Dedifferentiated amniotic fluid mesenchymal stem cell (primary cell): ENCODE results near the gene KSR2.

Source experiments
- DNase-seq: peaks from one replicate; pipeline ENCODE4 v3.0.0-alpha.2; 2016; ENCODE audit errors: extremely low spot score

KSR2 gene

DNA sequence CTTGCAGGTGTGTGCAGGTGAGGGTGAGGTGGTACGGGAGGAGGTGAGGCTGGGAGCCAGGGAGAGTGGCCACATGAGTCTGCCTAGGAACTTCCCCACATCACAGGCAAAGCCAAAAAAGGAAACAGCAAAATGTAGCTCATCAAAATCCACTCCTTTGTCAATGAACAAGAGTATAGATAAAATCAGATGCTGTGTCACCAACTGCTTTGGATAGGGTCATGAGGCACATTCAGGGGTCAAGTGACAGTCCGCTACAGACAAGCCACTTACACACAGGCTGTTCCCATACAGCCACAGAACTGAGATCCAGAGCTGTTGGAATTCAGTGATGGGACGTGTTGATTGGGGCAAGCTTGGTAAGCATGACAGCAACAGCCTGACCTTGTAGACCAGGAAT, 507.1 kb downstream of the KSR2 start:
- no peak for DNase-seq

- no peak for DNase-seq
These were observed 509.6 kb downstream of the KSR2 start for GRCh38 chr12:117459229-117459628.

GRCh38 chr12:117457189-117457588, 511.6 kb downstream of the KSR2 start:
- no peak for DNase-seq

- DNase-seq, result no peak
These were observed 512.7 kb downstream of the KSR2 start for GRCh38 chr12:117456076-117456475.

GRCh38 chr12:117453961-117454360, 514.8 kb downstream of the KSR2 start:
- no peak for DNase-seq

- no peak for DNase-seq
These were observed 516.7 kb downstream of the KSR2 start for GRCh38 chr12:117452112-117452511.

GRCh38 chr12:117450209-117450608, 518.6 kb downstream of the KSR2 start:
- no peak for DNase-seq

- DNase-seq, result no peak
These were observed 521.0 kb downstream of the KSR2 start for GRCh38 chr12:117447665-117448366.

GRCh38 chr12:117444781-117445180, 524.0 kb downstream of the KSR2 start:
- DNase-seq, result no peak

DNA sequence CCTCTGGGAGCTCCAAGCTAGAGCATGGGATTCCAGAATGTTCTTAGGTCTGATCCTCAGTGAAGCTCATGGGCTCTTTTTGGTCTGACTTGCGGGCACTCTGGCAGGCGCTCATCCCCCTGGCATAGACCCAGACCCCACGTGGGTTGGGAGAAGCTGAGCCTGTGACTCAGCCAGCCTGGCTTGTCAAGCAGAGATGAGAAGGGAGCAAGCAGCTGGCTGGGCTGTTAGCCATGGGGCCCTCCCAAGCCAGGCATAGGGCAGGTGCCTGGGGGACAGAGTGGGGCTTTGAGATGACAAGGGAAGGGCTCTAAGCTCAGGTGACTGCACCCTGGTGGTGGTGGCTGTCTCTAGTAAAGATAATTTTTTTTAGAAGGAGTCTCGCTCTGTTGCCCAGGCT, 527.0 kb downstream of the KSR2 start:
- DNase-seq, result no peak

- no peak for DNase-seq
These were observed 528.4 kb downstream of the KSR2 start for GRCh38 chr12:117440384-117440783.

- no peak for DNase-seq
These were observed 529.2 kb downstream of the KSR2 start for GRCh38 chr12:117439531-117440001.

DNA sequence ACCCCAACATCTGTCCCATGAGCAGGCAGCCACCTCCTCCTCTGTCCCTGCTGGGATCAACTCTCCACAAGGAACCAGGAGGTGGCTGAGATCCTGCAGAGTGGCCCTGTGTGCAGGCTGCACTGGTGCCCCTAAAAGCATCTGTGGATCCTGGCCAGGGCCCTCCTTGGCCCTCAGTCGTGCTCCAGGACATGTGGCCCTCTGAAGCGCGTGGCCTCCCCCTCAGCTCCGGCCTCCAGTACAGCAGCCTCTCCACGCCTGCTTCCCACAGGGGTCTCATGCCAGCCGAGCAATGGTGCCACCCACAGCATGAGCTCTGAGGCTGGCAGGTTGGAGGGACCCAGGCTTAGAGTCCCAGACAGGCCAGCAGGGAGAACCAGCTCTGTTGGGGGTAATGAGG, 530.0 kb downstream of the KSR2 start:
- no peak for DNase-seq

DNA sequence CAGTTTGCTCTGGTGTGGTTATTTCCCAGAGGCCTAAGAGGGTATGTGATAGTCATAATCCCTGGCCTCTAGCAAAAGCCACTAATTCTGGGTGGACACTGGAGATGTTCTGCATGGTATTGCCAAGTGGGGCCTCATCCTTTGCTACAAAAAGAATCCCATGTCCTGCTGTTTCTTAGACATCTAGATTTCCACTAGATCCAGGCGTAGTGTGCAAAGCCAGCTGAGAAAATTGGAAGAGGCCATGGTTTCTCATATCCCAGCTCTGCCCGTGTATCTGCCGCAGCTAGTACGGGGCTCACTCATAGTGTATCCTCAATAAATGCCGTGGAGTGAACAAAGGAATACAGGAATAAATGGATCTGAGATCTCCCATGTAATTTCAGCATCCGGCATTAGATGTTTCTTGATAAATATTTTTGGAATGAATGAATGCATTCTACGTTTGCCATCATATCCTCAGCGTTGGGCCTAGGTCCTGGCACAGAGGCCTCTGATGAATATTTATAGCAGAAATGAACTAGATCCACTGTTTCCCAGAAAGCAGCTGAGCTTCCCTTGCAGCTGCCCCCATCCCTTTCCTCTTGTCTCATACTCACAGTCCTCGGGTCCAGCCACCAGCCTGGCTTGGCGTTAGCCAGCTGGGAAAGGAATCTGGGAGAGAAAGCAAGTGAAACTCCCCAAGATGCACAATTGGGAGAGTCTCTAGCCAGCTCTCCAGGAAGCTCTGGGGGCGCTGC, 531.1 kb downstream of the KSR2 start:
- no peak for DNase-seq

GRCh38 chr12:117433878-117434277, 534.9 kb downstream of the KSR2 start:
- no peak for DNase-seq

GRCh38 chr12:117430246-117430645, 538.5 kb downstream of the KSR2 start:
- no peak for DNase-seq

- DNase-seq, result no peak
These were observed 541.6 kb downstream of the KSR2 start for GRCh38 chr12:117427211-117427610.

DNA sequence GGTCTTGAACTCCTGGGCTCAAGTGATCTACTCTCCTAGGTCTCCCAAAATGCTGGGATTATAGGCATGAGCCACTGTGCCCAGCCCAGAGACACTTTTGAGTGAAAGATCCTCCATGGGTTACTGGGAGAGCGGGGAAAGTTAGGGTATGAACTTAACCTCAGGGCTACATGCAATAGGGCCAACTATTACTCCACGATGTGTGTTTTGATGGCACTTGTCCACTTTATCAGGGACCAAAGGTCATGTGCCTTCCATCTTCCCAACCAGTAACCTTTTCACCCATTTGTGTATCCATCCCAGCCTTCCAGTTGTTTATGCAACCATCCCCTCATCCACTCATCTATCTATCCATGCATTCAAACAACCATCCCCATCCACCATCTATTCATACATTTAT, 546.8 kb downstream of the KSR2 start:
- no peak for DNase-seq

- no peak for DNase-seq
These were observed 547.6 kb downstream of the KSR2 start for GRCh38 chr12:117421068-117421752.

DNA sequence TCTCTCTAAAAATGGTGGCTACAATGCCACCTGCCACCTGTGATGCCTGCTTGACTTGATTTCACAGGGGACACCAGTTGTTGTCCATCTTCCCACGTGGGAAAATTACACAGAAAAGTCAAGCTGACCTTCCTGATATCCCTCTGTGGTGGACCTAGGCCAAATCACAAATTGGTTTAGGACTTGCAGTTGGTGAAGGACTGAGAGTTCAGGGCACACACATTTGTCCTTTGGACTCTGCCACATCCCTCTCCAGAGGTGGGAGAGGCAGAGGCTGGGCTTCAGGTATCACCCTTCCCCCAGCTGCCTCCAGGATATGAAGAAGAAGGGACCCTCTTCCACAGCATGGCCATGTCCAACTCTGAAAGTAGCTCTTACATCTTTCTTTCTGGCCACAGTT, 551.8 kb downstream of the KSR2 start:
- no peak for DNase-seq

GRCh38 chr12:117412465-117413188, 556.2 kb downstream of the KSR2 start:
- no peak for DNase-seq

- DNase-seq, result no peak
These were observed 559.5 kb downstream of the KSR2 start for GRCh38 chr12:117409286-117409685.
